Activated naive CD4-positive, alpha-beta T cell treated with anti-CD3 and anti-CD28 coated beads, Interleukin-2, amount 50 U/mL, for 72 hours (primary cell): ENCODE data around the gene MTCL1. TPM values are rescaled to one million over a fixed set of nuclear protein-coding genes. Genes with fewer than 3 reads are reported as not detected.

Experiments
- ATAC-seq, 2 donors: fragments of 150-1000 bp; cut with Tn5 transposase; 2 replicates each; pipeline ENCODE4 v1.10.0; 2021; ENCODE audit warnings: mild to moderate bottlenecking in 2 of 2, moderate library complexity in 2 of 2
- DNase-seq, 2 donors: peaks; one replicate each; pipeline ENCODE4 v3.0.0; 2021 to 2022; ENCODE audit warnings: low spot score in 2 of 2
- H3K27ac Mint-ChIP-seq, 2 donors: one replicate each; pipeline ENCODE4 v1.8.0; 2022; ENCODE audit warnings: mild to moderate bottlenecking in 2 of 2, mixed read lengths in 2 of 2
- H3K36me3 Mint-ChIP-seq, 2 donors: one replicate each; pipeline ENCODE4 v1.8.0; 2022; ENCODE audit warnings: mixed read lengths in 2 of 2
- H3K9me3 Mint-ChIP-seq, 2 donors: one replicate each; pipeline ENCODE4 v1.8.0; 2022; ENCODE audit warnings: mixed read lengths in 2 of 2
- total RNA-seq, 2 donors: library from RNA; stranded (reverse); gene quantifications; one replicate each; pipeline ENCODE4 v1.2.3, GENCODE V29; 2022

Gene MTCL1
- total RNA-seq, 2 donors from 2014 or later = 0.06 to 0.66 TPM

GRCh38 chr18:8684577-8684976 lies 20.8 kb upstream of the MTCL1 start:
- DNase-seq (no peak), ATAC-seq (no peak)
- Mint-ChIP-seq H3K27ac (no peak overlapping the region), H3K36me3 (no peaks in the 10 kb centered on the region), H3K9me3 (no peaks in the 10 kb centered on the region)

- ATAC-seq (no peak), DNase-seq (no peak)
- H3K27ac Mint-ChIP-seq = no peak overlapping the region
- H3K36me3 Mint-ChIP-seq = no peaks in the 10 kb centered on the region
- H3K9me3 Mint-ChIP-seq = no peaks in the 10 kb centered on the region
Observed at GRCh38 chr18:8685141-8685913, 20.0 kb upstream of the MTCL1 start.

GRCh38 chr18:8685914-8686216 lies 19.5 kb upstream of the MTCL1 start:
- DNase-seq = no peak
- no peak for ATAC-seq
- Mint-ChIP-seq H3K36me3 (no peaks in the 10 kb centered on the region), H3K27ac (no peak overlapping the region), H3K9me3 (no peaks in the 10 kb centered on the region)

- DNase-seq = no peak
- Mint-ChIP-seq H3K36me3 (no peaks in the 10 kb centered on the region), H3K9me3 (no peaks in the 10 kb centered on the region), H3K27ac (no peak overlapping the region)
- no peak for ATAC-seq
Observed at GRCh38 chr18:8686611-8687010, 18.7 kb upstream of the MTCL1 start.

- ATAC-seq (no peak), DNase-seq (no peak)
- no peak overlapping the region for H3K27ac Mint-ChIP-seq
- H3K36me3 Mint-ChIP-seq = no peaks in the 10 kb centered on the region
- H3K9me3 Mint-ChIP-seq = no peaks in the 10 kb centered on the region
Observed at GRCh38 chr18:8688216-8688800, 17.0 kb upstream of the MTCL1 start.

- H3K36me3 Mint-ChIP-seq = no peaks in the 10 kb centered on the region
- no peak overlapping the region for H3K27ac Mint-ChIP-seq
- ATAC-seq (no peak), DNase-seq (no peak)
- H3K9me3 Mint-ChIP-seq = no peaks in the 10 kb centered on the region
Observed at GRCh38 chr18:8688816-8689215, 16.5 kb upstream of the MTCL1 start.

GRCh38 chr18:8689517-8689916 lies 15.8 kb upstream of the MTCL1 start:
- H3K9me3 Mint-ChIP-seq = no peaks in the 10 kb centered on the region
- no peak overlapping the region for H3K27ac Mint-ChIP-seq
- no peaks in the 10 kb centered on the region for H3K36me3 Mint-ChIP-seq
- DNase-seq (no peak), ATAC-seq (no peak)

GRCh38 chr18:8694891-8695290 lies 10.5 kb upstream of the MTCL1 start:
- Mint-ChIP-seq H3K36me3 (no peaks in the 10 kb centered on the region), H3K9me3 (no peaks in the 10 kb centered on the region)

GRCh38 chr18:8695932-8696517 lies 9.3 kb upstream of the MTCL1 start:
- no peak overlapping the region for H3K27ac Mint-ChIP-seq
- no peaks in the 10 kb centered on the region for H3K9me3 Mint-ChIP-seq
- no peak for ATAC-seq
- DNase-seq = no peak
- no peaks in the 10 kb centered on the region for H3K36me3 Mint-ChIP-seq

More at GRCh38 chr18:8694891-8695290, 10.5 kb upstream of the MTCL1 start:
- no peak overlapping the region for H3K27ac Mint-ChIP-seq
- DNase-seq (no peak), ATAC-seq (no peak)

- peak; percentile 66 to 86 for DNase-seq
- Mint-ChIP-seq H3K36me3 (no peaks in the 10 kb centered on the region), H3K27ac (no peak overlapping the region), H3K9me3 (no peaks in the 10 kb centered on the region)
- peak; percentile 76 to 84 for ATAC-seq
Observed at GRCh38 chr18:8696749-8697211, 8.6 kb upstream of the MTCL1 start.

- H3K9me3 Mint-ChIP-seq = no peaks in the 10 kb centered on the region
- ATAC-seq (no peak), DNase-seq (no peak)
- H3K36me3 Mint-ChIP-seq = no peaks in the 10 kb centered on the region
- H3K27ac Mint-ChIP-seq = no peak overlapping the region
Observed at GRCh38 chr18:8699126-8699525, 6.2 kb upstream of the MTCL1 start.

GRCh38 chr18:8699948-8700347 lies 5.4 kb upstream of the MTCL1 start:
- no peak overlapping the region for H3K27ac Mint-ChIP-seq

GRCh38 chr18:8701546-8702118 lies 3.7 kb upstream of the MTCL1 start:
- Mint-ChIP-seq H3K27ac (no peak overlapping the region), H3K36me3 (peaks cover 0 to under 1% of the 10 kb centered on the region in 2 donors), H3K9me3 (no peaks in the 10 kb centered on the region)
- ATAC-seq (no peak), DNase-seq (no peak)

More at GRCh38 chr18:8699948-8700347, 5.4 kb upstream of the MTCL1 start:
- ATAC-seq = no peak
- Mint-ChIP-seq H3K9me3 (no peaks in the 10 kb centered on the region), H3K36me3 (no peaks in the 10 kb centered on the region)
- DNase-seq = no peak

GRCh38 chr18:8702668-8703067 lies 2.7 kb upstream of the MTCL1 start:
- Mint-ChIP-seq H3K36me3 (peaks cover 0 to 5% of the 10 kb centered on the region in 2 donors), H3K27ac (no peak overlapping the region), H3K9me3 (no peaks in the 10 kb centered on the region)
- DNase-seq = no peak
- no peak for ATAC-seq

- DNase-seq (no peak), ATAC-seq (no peak)
- H3K36me3 Mint-ChIP-seq = peaks cover 0 to 5% of the 10 kb centered on the region in 2 donors
- H3K27ac Mint-ChIP-seq = no peak overlapping the region
- H3K9me3 Mint-ChIP-seq = no peaks in the 10 kb centered on the region
Observed at GRCh38 chr18:8703092-8703709, 2.2 kb upstream of the MTCL1 start.

GRCh38 chr18:8703781-8704301 lies 1.5 kb upstream of the MTCL1 start:
- Mint-ChIP-seq H3K9me3 (no peaks in the 10 kb centered on the region), H3K27ac (no peak overlapping the region), H3K36me3 (peaks cover 0 to 5% of the 10 kb centered on the region in 2 donors)
- ATAC-seq (no peak), DNase-seq (no peak)
